Fibroblast of the aortic adventitia (primary cell): Measurements from ENCODE around the gene AP3S2. TPM values are rescaled to one million over a fixed set of nuclear protein-coding genes. Genes with fewer than 3 reads are reported as not detected.
"Not testable (repeated sequence)": the region's sequence is repeated elsewhere in the genome, so short reads cannot be mapped to it uniquely, and the experiment has no call there.

Source experiments
- DNase-seq: peaks from one replicate; pipeline ENCODE4 v3.0.0-alpha.2; 2010; ENCODE audit warnings: low read depth
- H3K4me3 ChIP-seq: 2 replicates; pipeline ENCODE4 v1.5.1; 2011; ENCODE audit warnings: low read depth, mild to moderate bottlenecking, control low read depth, low read length, moderate library complexity
- total RNA-seq: library from RNA; depleted of rRNA; stranded (reverse); fragments of >200 nt; gene quantifications from 2 replicates; pipeline ENCODE4 v1.2.3, GENCODE V29; 2012; ENCODE audit warnings: low replicate concordance
- TF ChIP-seq, protein P1 (sequence below): IDR thresholded peaks from 2 replicates; pipeline ENCODE4 v1.5.1; 2011; ENCODE audit warnings: mild to moderate bottlenecking, low read length, control low read depth, inconsistent platforms; ENCODE audit not compliant: insufficient read depth

Gene AP3S2
- total RNA-seq, 1 donor: 63.5 TPM

- peak; percentile 42 for DNase-seq
- TF ChIP-seq, protein P1, sequence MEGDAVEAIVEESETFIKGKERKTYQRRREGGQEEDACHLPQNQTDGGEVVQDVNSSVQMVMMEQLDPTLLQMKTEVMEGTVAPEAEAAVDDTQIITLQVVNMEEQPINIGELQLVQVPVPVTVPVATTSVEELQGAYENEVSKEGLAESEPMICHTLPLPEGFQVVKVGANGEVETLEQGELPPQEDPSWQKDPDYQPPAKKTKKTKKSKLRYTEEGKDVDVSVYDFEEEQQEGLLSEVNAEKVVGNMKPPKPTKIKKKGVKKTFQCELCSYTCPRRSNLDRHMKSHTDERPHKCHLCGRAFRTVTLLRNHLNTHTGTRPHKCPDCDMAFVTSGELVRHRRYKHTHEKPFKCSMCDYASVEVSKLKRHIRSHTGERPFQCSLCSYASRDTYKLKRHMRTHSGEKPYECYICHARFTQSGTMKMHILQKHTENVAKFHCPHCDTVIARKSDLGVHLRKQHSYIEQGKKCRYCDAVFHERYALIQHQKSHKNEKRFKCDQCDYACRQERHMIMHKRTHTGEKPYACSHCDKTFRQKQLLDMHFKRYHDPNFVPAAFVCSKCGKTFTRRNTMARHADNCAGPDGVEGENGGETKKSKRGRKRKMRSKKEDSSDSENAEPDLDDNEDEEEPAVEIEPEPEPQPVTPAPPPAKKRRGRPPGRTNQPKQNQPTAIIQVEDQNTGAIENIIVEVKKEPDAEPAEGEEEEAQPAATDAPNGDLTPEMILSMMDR: peak; percentile 62
These were observed 5.0 kb upstream of the AP3S2 start for GRCh38 chr15:89898614-89899294.

GRCh38 chr15:89898146-89898545 lies 4.4 kb upstream of the AP3S2 start:
- TF ChIP-seq, protein P1: no peak
- H3K4me3 ChIP-seq: no peak overlapping the region
- DNase-seq: no peak

More at GRCh38 chr15:89898614-89899294, 5.0 kb upstream of the AP3S2 start:
- no peak overlapping the region for H3K4me3 ChIP-seq

GRCh38 chr15:89893027-89893426 lies 767 bp downstream of the AP3S2 start:
- TF ChIP-seq, protein P1: no peak
- peak; percentile 45 for DNase-seq
- H3K4me3 ChIP-seq: peak overlapping the region; percentile 98

DNA sequence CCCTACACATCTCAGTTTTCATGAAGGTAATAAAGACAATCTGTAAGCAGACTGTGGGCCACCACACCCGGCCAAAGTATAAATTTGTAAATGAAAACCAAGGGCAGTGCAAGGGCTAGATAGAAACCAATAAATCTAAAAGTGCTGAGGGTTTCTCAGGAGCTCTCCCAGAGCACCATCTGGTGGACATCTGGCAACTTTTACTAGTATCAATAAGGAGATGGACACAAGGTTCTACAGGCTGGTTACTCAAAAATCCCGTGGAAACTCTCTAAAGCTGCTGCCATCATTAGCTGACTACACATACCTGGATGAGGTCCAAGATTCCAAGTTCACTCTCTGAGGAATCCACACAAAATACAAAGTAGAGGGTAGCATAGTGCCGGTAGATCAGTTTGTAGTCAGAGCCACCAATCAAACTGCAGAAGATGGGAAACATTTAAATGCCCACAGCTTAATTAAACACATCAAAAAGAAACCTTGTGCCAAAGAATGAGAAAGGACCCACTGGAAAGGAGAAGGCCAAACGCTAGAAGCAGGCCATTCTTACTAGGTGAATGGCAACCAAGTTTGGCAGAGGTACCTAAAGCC lies 5.5 kb downstream of the AP3S2 start:
- H3K4me3 ChIP-seq: no peak overlapping the region
- TF ChIP-seq, protein P1: peak; percentile 68
- peak; percentile 84 for DNase-seq

GRCh38 chr15:89885611-89886010 lies 8.2 kb downstream of the AP3S2 start:
- DNase-seq: no peak
- TF ChIP-seq, protein P1: no peak

GRCh38 chr15:89885179-89885578 lies 8.6 kb downstream of the AP3S2 start:
- H3K4me3 ChIP-seq, DNase-seq: not testable (repeated sequence)

More at GRCh38 chr15:89885611-89886010, 8.2 kb downstream of the AP3S2 start:
- H3K4me3 ChIP-seq: no peak overlapping the region

- TF ChIP-seq, protein P1: no peak
- H3K4me3 ChIP-seq: no peak overlapping the region
- no peak for DNase-seq
These were observed 10.3 kb downstream of the AP3S2 start for GRCh38 chr15:89883518-89883917.
